A549 (cell line): Measurements from ENCODE around the gene PREX1. TPM values are rescaled to one million over a fixed set of nuclear protein-coding genes. Genes with fewer than 3 reads are reported as not detected.

Experiments used
- ATAC-seq, 2 experiments: fragments of 200-7000 bp in 1 of 2; fragments of >200 bp in 1 of 2; cut with Nextera tagmentation in 1 of 2; cut with Tn5 transposase in 1 of 2; 3 replicates each; pipeline versions ENCODE4 v1.8.0 to v1.9.1; 2018 to 2020; ENCODE audit warnings: mild to moderate bottlenecking in 1 of 2, moderate library complexity in 1 of 2
- CTCF ChIA-PET: fragments of 300-600 bp; sonication (Branson Sonifier 250); formaldehyde crosslinking; extraction: SDS; loops from one replicate; lab custom pipeline; 2021; ENCODE audit warnings: antibody characterized with exemption, inconsistent platforms; lab: Yijun Ruan, JAX
- POLR2A ChIA-PET: fragments of 350-600 bp; formaldehyde crosslinking; extraction: SDS; loops from one replicate; lab custom pipeline; 2021; ENCODE audit warnings: antibody characterized with exemption, inconsistent platforms; lab: Yijun Ruan, JAX
- DNase-seq, 2 experiments: peaks; one replicate each; pipeline versions ENCODE4 v3.0.0 to v3.0.0-alpha.2; 2011 to 2016; ENCODE audit warnings: low read depth in 1 of 2, low spot score in 1 of 2
- FAIRE-seq: peaks from 2 replicates; lab custom pipeline; 2011; peaks lifted over from hg19 to GRCh38; lab: Jason Lieb, UNC
- H3K27ac ChIP-seq, 2 experiments: fragments of >200 bp; sonication (Bioruptor Twin); formaldehyde crosslinking; 3 replicates each; pipeline ENCODE4 v1.5.1; 2016 to 2017
- H3K4me1 ChIP-seq: fragments of >200 bp; sonication (Bioruptor Twin); formaldehyde crosslinking; 3 replicates; pipeline ENCODE4 v1.6.1; 2016
- H3K4me2 ChIP-seq: fragments of >200 bp; sonication (Bioruptor Twin); formaldehyde crosslinking; 3 replicates; pipeline ENCODE4 v1.6.1; 2016
- H3K4me3 ChIP-seq: fragments of >200 bp; sonication (Bioruptor Twin); formaldehyde crosslinking; 3 replicates; pipeline ENCODE4 v1.5.1; 2016
- H3K9me3 ChIP-seq: fragments of >200 bp; sonication (Bioruptor Twin); formaldehyde crosslinking; 3 replicates; pipeline ENCODE4 v1.6.1; 2016
- BHLHE40 ChIP-seq: IDR thresholded peaks from 2 replicates; pipeline ENCODE4 v1.6.1; 2012; ENCODE audit warnings: low read depth, low read length, inconsistent platforms
- CBX8 ChIP-seq: fragments of 200-600 bp; sonication (generic); IDR thresholded peaks from 2 replicates; pipeline ENCODE4 v1.6.1; 2016
- CEBPB ChIP-seq, 2 experiments: fragments of >200 bp in 1 of 2; sonication (Bioruptor Twin) in 1 of 2; formaldehyde crosslinking in 1 of 2; IDR thresholded peaks; 2 replicates each; pipeline ENCODE4 v1.6.1; 2012 to 2016
- CHD4 ChIP-seq: fragments of 200-600 bp; sonication (generic); IDR thresholded peaks from 2 replicates; pipeline ENCODE4 v1.6.1; 2016; ENCODE audit warnings: antibody characterized with exemption, mild to moderate bottlenecking, borderline replicate concordance
- EHMT2 ChIP-seq: fragments of 200-600 bp; sonication (generic); IDR thresholded peaks from 2 replicates; pipeline ENCODE4 v1.6.1; 2016; ENCODE audit warnings: antibody characterized with exemption, low read depth, mild to moderate bottlenecking, moderate library complexity
- EP300 ChIP-seq, 2 experiments: fragments of >200 bp; sonication (Bioruptor Twin); formaldehyde crosslinking; IDR thresholded peaks; 2 replicates in 1 of 2; 3 replicates in 1 of 2; pipeline ENCODE4 v1.6.1; 2016 to 2017
- ESRRA ChIP-seq: fragments of 150-350 bp; IDR thresholded peaks from 2 replicates; pipeline ENCODE4 v1.6.1; 2014; ENCODE audit warnings: mild to moderate bottlenecking, low read length, borderline replicate concordance
- GATA3 ChIP-seq: IDR thresholded peaks from 2 replicates; pipeline ENCODE4 v1.6.1; 2012; ENCODE audit warnings: borderline replicate concordance
- HDAC2 ChIP-seq: fragments of 200-600 bp; sonication (generic); IDR thresholded peaks from 2 replicates; pipeline ENCODE4 v1.6.1; 2016
- HEYL ChIP-seq: fragments of 250-450 bp; sonication (Bioruptor Pico); IDR thresholded peaks from 2 replicates; pipeline ENCODE4 v1.8.0; 2021; ENCODE audit warnings: mild to moderate bottlenecking, moderate library complexity
- HOXB13 ChIP-seq: fragments of 250-450 bp; sonication (Bioruptor Pico); IDR thresholded peaks from 2 replicates; pipeline ENCODE4 v1.5.0; 2020; ENCODE audit warnings: low read depth, mild to moderate bottlenecking, moderate library complexity
- KDM5A ChIP-seq: fragments of 200-600 bp; sonication (generic); IDR thresholded peaks from 2 replicates; pipeline ENCODE4 v1.6.1; 2016; ENCODE audit warnings: antibody characterized with exemption, mild to moderate bottlenecking
- NPAS2 ChIP-seq: fragments of 250-450 bp; sonication (Bioruptor Pico); IDR thresholded peaks from 2 replicates; pipeline ENCODE4 v1.8.0; 2022; ENCODE audit warnings: mild to moderate bottlenecking, moderate library complexity, borderline replicate concordance
- NR3C1 ChIP-seq: fragments of >200 bp; sonication (Bioruptor Twin); formaldehyde crosslinking; IDR thresholded peaks from 3 replicates; pipeline ENCODE4 v1.6.1; 2017
- RAD21 ChIP-seq, 2 experiments: fragments of >200 bp in 1 of 2; sonication (Bioruptor Twin) in 1 of 2; formaldehyde crosslinking in 1 of 2; IDR thresholded peaks in 1 of 2; conservative IDR thresholded peaks in 1 of 2; 2 replicates in 1 of 2; 3 replicates in 1 of 2; pipeline ENCODE4 v1.6.1; 2012 to 2018; ENCODE audit warnings: inconsistent platforms in 1 of 2
- RCOR1 ChIP-seq: fragments of 150-350 bp; IDR thresholded peaks from 2 replicates; pipeline ENCODE4 v1.6.1; 2014; ENCODE audit warnings: antibody characterized with exemption, low read length, low read depth
- RNF2 ChIP-seq: fragments of 200-600 bp; sonication (generic); IDR thresholded peaks from 2 replicates; pipeline ENCODE4 v1.6.1; 2016; ENCODE audit warnings: low read depth, mild to moderate bottlenecking, antibody characterized with exemption, moderate library complexity, borderline replicate concordance
- SMC3 ChIP-seq: fragments of >200 bp; sonication (Bioruptor Twin); formaldehyde crosslinking; IDR thresholded peaks from 3 replicates; pipeline ENCODE4 v1.6.1; 2018; ENCODE audit warnings: inconsistent platforms
- TP53 ChIP-seq: fragments of 250-450 bp; sonication (Bioruptor Pico); IDR thresholded peaks from 2 replicates; pipeline ENCODE4 v1.5.0; 2021; ENCODE audit warnings: mild to moderate bottlenecking, moderate library complexity
- ZFP36 ChIP-seq: fragments of 450-650 bp; IDR thresholded peaks from 2 replicates; pipeline ENCODE4 v1.6.1; 2014; ENCODE audit warnings: borderline replicate concordance; ENCODE audit not compliant: partially characterized antibody
- ZNF302 ChIP-seq: fragments of 250-450 bp; sonication (Bioruptor Pico); IDR thresholded peaks from 2 replicates; pipeline ENCODE4 v1.9.0; 2021; ENCODE audit warnings: inconsistent platforms, mild to moderate bottlenecking, moderate library complexity
- ZSCAN20 ChIP-seq: fragments of 250-450 bp; sonication (Bioruptor Pico); IDR thresholded peaks from 2 replicates; pipeline ENCODE4 v1.8.0; 2022; ENCODE audit warnings: mild to moderate bottlenecking, moderate library complexity
- WGBS: methylation state at CpG from one replicate; pipeline ENCODE4 v1.1.6; 2017; ENCODE audit errors: missing lambda C conversion rate; 5-methylcytosine and 5-hydroxymethylcytosine counted together
- polyA plus RNA-seq, 4 experiments: library from polyadenylated mRNA; depleted of rRNA in 3 of 4; stranded (reverse); fragments of >200 nt; fragmentation: RNase III in 1 of 4; extraction: RNeasy Plus Mini Kit Qiagen cat#74134 plus additional on column Dnase treatment in 1 of 4; gene quantifications; 2 replicates in 3 of 4; 3 replicates in 1 of 4; pipeline ENCODE4 v1.2.3, GENCODE V29; 2011 to 2017
- TF ChIP-seq, protein P1 (sequence below): IDR thresholded peaks from 2 replicates; pipeline ENCODE4 v1.6.1; 2012
- TF ChIP-seq, protein P2 (sequence below): IDR thresholded peaks from 2 replicates; pipeline ENCODE4 v1.6.1; 2012; ENCODE audit warnings: low read depth, borderline replicate concordance
- TF ChIP-seq, protein P3 (sequence below): fragments of 200-600 bp; sonication (generic); IDR thresholded peaks from 2 replicates; pipeline ENCODE4 v1.6.1; 2016; ENCODE audit warnings: antibody characterized with exemption, mild to moderate bottlenecking, moderate library complexity

Gene PREX1
- polyA plus RNA-seq, 2 of the 4 experiments (the other 2 are of a cell fraction), result 3.6 to 4.2 TPM

DNA sequence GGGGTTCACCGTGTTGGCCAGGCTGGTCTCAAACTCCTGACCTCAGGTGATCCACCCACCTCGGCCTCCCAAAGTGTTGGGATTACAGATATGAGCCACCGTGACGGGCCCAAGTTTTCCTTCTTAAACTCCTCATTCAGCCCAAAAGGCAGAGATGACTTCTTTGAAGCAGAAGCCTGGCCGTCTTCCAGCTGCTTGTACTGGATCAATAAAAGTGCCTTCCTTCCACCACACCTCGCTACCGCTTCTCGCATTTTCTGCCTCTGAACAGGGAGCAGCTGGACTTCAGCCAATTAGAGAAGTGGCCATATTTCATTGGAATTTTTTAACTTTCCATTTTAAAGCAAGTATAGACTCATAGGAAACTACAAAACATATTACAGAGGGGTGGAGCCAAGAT lies 241.1 kb downstream of the PREX1 start:
- no peak for TF ChIP-seq HOXB13 (CRISPR knock-in tag)
- TF ChIP-seq RNF2, result no peak
- TF ChIP-seq ZFP36, result no peak
- TF ChIP-seq, protein P1, sequence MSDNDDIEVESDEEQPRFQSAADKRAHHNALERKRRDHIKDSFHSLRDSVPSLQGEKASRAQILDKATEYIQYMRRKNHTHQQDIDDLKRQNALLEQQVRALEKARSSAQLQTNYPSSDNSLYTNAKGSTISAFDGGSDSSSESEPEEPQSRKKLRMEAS, result no peak
- TF ChIP-seq, protein P2, sequence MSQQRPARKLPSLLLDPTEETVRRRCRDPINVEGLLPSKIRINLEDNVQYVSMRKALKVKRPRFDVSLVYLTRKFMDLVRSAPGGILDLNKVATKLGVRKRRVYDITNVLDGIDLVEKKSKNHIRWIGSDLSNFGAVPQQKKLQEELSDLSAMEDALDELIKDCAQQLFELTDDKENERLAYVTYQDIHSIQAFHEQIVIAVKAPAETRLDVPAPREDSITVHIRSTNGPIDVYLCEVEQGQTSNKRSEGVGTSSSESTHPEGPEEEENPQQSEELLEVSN, result no peak
- no peak for TF ChIP-seq CEBPB (IDR thresholded peaks at IDR 0.05)
- no peak for TF ChIP-seq NR3C1
- TF ChIP-seq SMC3, result no peak
- no peak for TF ChIP-seq ZSCAN20
- TF ChIP-seq TP53 (CRISPR knock-in tag), result no peak
- TF ChIP-seq NPAS2 (CRISPR knock-in tag), result no peak
- TF ChIP-seq EP300 (IDR thresholded peaks at IDR 0.05), result no peak
- TF ChIP-seq KDM5A, result no peak
- TF ChIP-seq ESRRA, result no peak
- TF ChIP-seq CHD4, result no peak
- TF ChIP-seq HEYL (CRISPR knock-in tag), result no peak
- FAIRE-seq, result no peak
- CTCF ChIA-PET, result interaction anchor here (0.7 to 1.1 kb wide), 4 partner anchors 16 to 800 kb away, joined by 3 to 4 read pairs (median 3); no protein-coding TSS in a partner anchor
- H3K9me3 ChIP-seq, result no peaks in the 10 kb centered on the region
- 83% methylated on average over 8 of the region's 8 CpGs for WGBS
- H3K27ac ChIP-seq, result no peak overlapping the region
- no peak for ATAC-seq
- H3K4me2 ChIP-seq, result no peak overlapping the region
- H3K4me1 ChIP-seq, result no peaks in the 10 kb centered on the region
- POLR2A ChIA-PET, result no interaction called here
- DNase-seq, result no peak
- H3K4me3 ChIP-seq, result no peak overlapping the region

DNA sequence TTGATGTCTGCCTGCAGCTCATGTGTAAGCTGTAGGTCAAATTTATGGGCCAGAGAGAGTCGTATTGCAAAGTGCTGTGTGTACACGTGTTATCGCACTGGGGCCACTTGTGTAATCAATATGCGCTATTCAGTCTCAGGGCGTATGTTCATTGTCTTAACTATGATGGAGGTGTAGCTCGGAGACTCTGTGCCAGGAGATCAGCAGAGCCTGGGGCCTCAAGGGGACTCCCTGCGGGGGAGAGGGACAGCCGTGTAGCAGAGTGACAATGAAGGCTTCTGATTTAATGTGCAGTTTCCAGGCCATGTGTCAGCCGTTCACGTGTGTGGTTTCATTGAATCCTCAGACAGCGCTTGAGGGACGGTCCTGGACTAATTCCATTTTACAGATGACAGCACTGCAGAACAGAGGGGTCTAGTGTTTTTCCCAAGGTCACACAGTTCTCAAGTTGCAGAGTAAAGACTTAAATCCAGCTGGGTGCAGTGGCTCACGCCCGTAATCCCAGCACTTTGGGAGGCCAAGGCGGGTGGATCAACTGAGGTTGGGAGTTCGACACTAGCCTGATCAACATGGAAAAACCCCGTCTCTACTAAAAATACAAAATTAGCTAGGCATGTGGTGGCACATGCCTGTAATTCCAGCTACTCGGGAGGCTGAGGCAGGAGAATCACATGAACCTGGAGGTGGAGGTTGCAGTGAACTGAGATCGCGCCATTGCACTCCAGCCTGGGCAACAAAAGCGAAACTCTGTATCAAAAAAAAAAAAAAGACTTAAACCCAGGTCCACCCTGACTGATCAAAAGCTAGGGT lies 242.5 kb downstream of the PREX1 start:
- whole genome bisulfite sequencing, result 64% methylated on average over 21 of the region's 21 CpGs
- DNase-seq (no peak), ATAC-seq (no peak), FAIRE-seq (no peak)
- Histone ChIP-seq H3K4me3 (no peak overlapping the region), H3K9me3 (no peaks in the 10 kb centered on the region), H3K27ac (no peak overlapping the region), H3K4me2 (no peak overlapping the region), H3K4me1 (no peaks in the 10 kb centered on the region)
- TF ChIP-seq, protein P3, sequence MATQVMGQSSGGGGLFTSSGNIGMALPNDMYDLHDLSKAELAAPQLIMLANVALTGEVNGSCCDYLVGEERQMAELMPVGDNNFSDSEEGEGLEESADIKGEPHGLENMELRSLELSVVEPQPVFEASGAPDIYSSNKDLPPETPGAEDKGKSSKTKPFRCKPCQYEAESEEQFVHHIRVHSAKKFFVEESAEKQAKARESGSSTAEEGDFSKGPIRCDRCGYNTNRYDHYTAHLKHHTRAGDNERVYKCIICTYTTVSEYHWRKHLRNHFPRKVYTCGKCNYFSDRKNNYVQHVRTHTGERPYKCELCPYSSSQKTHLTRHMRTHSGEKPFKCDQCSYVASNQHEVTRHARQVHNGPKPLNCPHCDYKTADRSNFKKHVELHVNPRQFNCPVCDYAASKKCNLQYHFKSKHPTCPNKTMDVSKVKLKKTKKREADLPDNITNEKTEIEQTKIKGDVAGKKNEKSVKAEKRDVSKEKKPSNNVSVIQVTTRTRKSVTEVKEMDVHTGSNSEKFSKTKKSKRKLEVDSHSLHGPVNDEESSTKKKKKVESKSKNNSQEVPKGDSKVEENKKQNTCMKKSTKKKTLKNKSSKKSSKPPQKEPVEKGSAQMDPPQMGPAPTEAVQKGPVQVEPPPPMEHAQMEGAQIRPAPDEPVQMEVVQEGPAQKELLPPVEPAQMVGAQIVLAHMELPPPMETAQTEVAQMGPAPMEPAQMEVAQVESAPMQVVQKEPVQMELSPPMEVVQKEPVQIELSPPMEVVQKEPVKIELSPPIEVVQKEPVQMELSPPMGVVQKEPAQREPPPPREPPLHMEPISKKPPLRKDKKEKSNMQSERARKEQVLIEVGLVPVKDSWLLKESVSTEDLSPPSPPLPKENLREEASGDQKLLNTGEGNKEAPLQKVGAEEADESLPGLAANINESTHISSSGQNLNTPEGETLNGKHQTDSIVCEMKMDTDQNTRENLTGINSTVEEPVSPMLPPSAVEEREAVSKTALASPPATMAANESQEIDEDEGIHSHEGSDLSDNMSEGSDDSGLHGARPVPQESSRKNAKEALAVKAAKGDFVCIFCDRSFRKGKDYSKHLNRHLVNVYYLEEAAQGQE, result no peak
- no peak for TF ChIP-seq HOXB13 (CRISPR knock-in tag)
- POLR2A ChIA-PET, result no interaction called here
- CTCF ChIA-PET, result interaction anchor here (1.7 to 1.8 kb wide), 2 partner anchors 17 to 36 kb away, joined by 3 to 5 read pairs; no protein-coding TSS in a partner anchor

DNA sequence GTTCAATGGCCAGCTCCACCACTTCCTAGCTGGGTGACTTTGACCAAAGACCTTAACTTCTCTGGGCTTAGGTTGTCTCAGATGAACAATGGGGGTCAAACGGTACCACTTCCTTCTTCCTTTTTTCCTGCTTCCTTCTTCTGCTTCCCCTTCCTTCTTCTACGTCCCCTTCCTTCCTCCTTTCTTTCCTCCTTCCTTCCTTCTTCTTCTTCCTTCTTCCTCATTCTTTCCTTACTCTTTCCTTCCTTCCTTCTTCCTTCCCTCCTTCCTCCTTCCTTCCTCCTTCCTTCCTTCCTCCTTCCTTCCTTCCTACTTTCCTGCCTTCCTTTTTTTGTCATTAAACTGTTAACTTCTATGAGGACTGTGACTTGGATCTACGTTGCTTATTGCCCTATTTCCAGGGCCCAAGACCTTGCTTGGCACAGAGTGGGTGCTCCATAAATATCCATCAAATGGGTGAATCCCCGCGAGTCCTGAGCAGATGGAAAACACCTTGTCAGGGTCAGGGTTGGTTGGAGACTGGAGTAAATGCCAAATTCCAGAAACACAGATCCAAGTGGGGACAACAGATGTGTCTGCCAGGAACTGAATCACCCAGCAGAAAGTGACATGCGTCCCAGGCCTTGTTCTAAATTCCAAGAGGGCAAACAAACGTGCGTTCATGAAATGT lies 243.3 kb downstream of the PREX1 start:
- FAIRE-seq, result no peak
- Histone ChIP-seq H3K4me3 (no peak overlapping the region), H3K27ac (no peak overlapping the region), H3K4me1 (no peaks in the 10 kb centered on the region), H3K4me2 (no peak overlapping the region), H3K9me3 (no peaks in the 10 kb centered on the region)
- ChIA-PET CTCF (interaction anchor here (1.7 to 1.8 kb wide), 2 partner anchors 16 to 37 kb away, joined by 3 to 5 read pairs; no protein-coding TSS in a partner anchor), POLR2A (no interaction called here)
- TF ChIP-seq CBX8, result no peak
- TF ChIP-seq, protein P2, result no peak
- TF ChIP-seq RAD21 (conservative IDR thresholded peaks at IDR 0.05 in 1 of 2, IDR thresholded peaks at IDR 0.05 in 1 of 2), result no peak
- no peak for TF ChIP-seq ZSCAN20
- no peak for TF ChIP-seq NR3C1
- no peak for TF ChIP-seq GATA3
- no peak for TF ChIP-seq ZNF302
- TF ChIP-seq HDAC2, result no peak
- no peak for TF ChIP-seq HOXB13 (CRISPR knock-in tag)
- no peak for TF ChIP-seq BHLHE40
- no peak for TF ChIP-seq EHMT2
- no peak for TF ChIP-seq RCOR1
- no peak for TF ChIP-seq HEYL (CRISPR knock-in tag)
- TF ChIP-seq CEBPB (IDR thresholded peaks at IDR 0.05), result no peak
- 42% methylated on average over 8 of the region's 8 CpGs for WGBS
- DNase-seq, result no peak
- ATAC-seq, result no peak
